Bronchial epithelial cell (primary cell): ENCODE results near the gene HIP1. TPM values are rescaled to one million over a fixed set of nuclear protein-coding genes. Genes with fewer than 3 reads are reported as not detected.
"Not testable (repeated sequence)": the region's sequence is repeated elsewhere in the genome, so short reads cannot be mapped to it uniquely, and the experiment has no call there.

ENCODE experiments used
- DNase-seq: peaks from one replicate; pipeline ENCODE4 v3.0.0-alpha.2; 2010; ENCODE audit warnings: low read depth
- FAIRE-seq: peaks from 2 replicates; lab custom pipeline; 2011; peaks lifted over from hg19 to GRCh38; lab: Jason Lieb, UNC
- H3K27me3 ChIP-seq: 2 replicates; pipeline ENCODE4 v1.5.1; 2011; ENCODE audit warnings: low read length; ENCODE audit not compliant: control insufficient read depth, insufficient read depth
- H3K36me3 ChIP-seq: 2 replicates; pipeline ENCODE4 v1.5.1; 2011; ENCODE audit warnings: low read length; ENCODE audit not compliant: control insufficient read depth, insufficient read depth
- H3K4me3 ChIP-seq: 2 replicates; pipeline ENCODE4 v1.5.1; 2011; ENCODE audit warnings: mild to moderate bottlenecking, low read depth, low read length, control low read depth
- CTCF ChIP-seq: IDR thresholded peaks from 2 replicates; pipeline ENCODE4 v1.5.1; 2011; ENCODE audit warnings: mild to moderate bottlenecking, moderate library complexity, low read length, control low read depth, inconsistent platforms; ENCODE audit not compliant: insufficient read depth, severe bottlenecking
- total RNA-seq: library from RNA; depleted of rRNA; stranded (reverse); fragments of >200 nt; gene quantifications from 2 replicates; pipeline ENCODE4 v1.2.1, GENCODE V29; 2014

HIP1 gene
- total RNA-seq, 1 donor from 2014 or later = 3.2 TPM

GRCh38 chr7:75639071-75639885 lies 99.5 kb downstream of the HIP1 start:
- no peaks in the 10 kb centered on the region for H3K27me3 ChIP-seq
- peak overlapping the region; percentile 49 for H3K4me3 ChIP-seq
- no peak for TF ChIP-seq CTCF
- peak; percentile 6 for DNase-seq
- no peak for FAIRE-seq
- no peaks in the 10 kb centered on the region for H3K36me3 ChIP-seq

GRCh38 chr7:75638594-75639070 lies 100.1 kb downstream of the HIP1 start:
- TF ChIP-seq CTCF = no peak
- no peaks in the 10 kb centered on the region for H3K27me3 ChIP-seq
- DNase-seq (no peak), FAIRE-seq (no peak)
- H3K4me3 ChIP-seq = peak overlapping the region; percentile 49
- no peaks in the 10 kb centered on the region for H3K36me3 ChIP-seq

- no peak for TF ChIP-seq CTCF
- H3K27me3 ChIP-seq = no peaks in the 10 kb centered on the region
- H3K36me3 ChIP-seq = no peaks in the 10 kb centered on the region
- DNase-seq (no peak), FAIRE-seq (no peak)
- peak overlapping the region; percentile 49 for H3K4me3 ChIP-seq
Observed at GRCh38 chr7:75637854-75638593, 100.7 kb downstream of the HIP1 start.

GRCh38 chr7:75635036-75635435 lies 103.7 kb downstream of the HIP1 start:
- no peak for TF ChIP-seq CTCF
- no peaks in the 10 kb centered on the region for H3K27me3 ChIP-seq

GRCh38 chr7:75632587-75632986 lies 106.2 kb downstream of the HIP1 start:
- DNase-seq, FAIRE-seq, H3K27me3 ChIP-seq: not testable (repeated sequence)

More at GRCh38 chr7:75635036-75635435, 103.7 kb downstream of the HIP1 start:
- Histone ChIP-seq H3K36me3 (no peaks in the 10 kb centered on the region), H3K4me3 (no peak overlapping the region)
- DNase-seq = no peak
- FAIRE-seq = no peak

GRCh38 chr7:75631711-75632110 lies 107.0 kb downstream of the HIP1 start:
- FAIRE-seq (no peak), DNase-seq (no peak)
- H3K36me3 ChIP-seq = no peaks in the 10 kb centered on the region
- H3K4me3 ChIP-seq = no peak overlapping the region
- no peak for TF ChIP-seq CTCF
- H3K27me3 ChIP-seq = no peaks in the 10 kb centered on the region

More at GRCh38 chr7:75632587-75632986, 106.2 kb downstream of the HIP1 start:
- H3K4me3 ChIP-seq, H3K36me3 ChIP-seq: not testable (repeated sequence)
